ENCODE measurements around the gene PIAS1.

GRCh38 chr15:68227643-68228142 is 173.6 kb downstream of the PIAS1 start:
- TF ChIP-seq, protein P1, sequence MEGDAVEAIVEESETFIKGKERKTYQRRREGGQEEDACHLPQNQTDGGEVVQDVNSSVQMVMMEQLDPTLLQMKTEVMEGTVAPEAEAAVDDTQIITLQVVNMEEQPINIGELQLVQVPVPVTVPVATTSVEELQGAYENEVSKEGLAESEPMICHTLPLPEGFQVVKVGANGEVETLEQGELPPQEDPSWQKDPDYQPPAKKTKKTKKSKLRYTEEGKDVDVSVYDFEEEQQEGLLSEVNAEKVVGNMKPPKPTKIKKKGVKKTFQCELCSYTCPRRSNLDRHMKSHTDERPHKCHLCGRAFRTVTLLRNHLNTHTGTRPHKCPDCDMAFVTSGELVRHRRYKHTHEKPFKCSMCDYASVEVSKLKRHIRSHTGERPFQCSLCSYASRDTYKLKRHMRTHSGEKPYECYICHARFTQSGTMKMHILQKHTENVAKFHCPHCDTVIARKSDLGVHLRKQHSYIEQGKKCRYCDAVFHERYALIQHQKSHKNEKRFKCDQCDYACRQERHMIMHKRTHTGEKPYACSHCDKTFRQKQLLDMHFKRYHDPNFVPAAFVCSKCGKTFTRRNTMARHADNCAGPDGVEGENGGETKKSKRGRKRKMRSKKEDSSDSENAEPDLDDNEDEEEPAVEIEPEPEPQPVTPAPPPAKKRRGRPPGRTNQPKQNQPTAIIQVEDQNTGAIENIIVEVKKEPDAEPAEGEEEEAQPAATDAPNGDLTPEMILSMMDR (IDR thresholded peaks at IDR 0.05), result no peak
- TF ChIP-seq EZH2 (IDR thresholded peaks at IDR 0.05; ENCODE audit: borderline replicate concordance, insufficient read depth, low read depth, low read length, poor library complexity, severe bottlenecking), result no peak
